HepG2 (cell line): ENCODE results near the gene NXT1. TPM values are rescaled to one million over a fixed set of nuclear protein-coding genes. Genes with fewer than 3 reads are reported as not detected.

Source experiments
- ARNTL ChIP-seq: sonication (generic); formaldehyde crosslinking; IDR thresholded peaks from 2 replicates; pipeline ENCODE4 v1.4.0; 2020; ENCODE audit warnings: mild to moderate bottlenecking, missing genetic modification reagents
- ATRX ChIP-seq: sonication (generic); formaldehyde crosslinking; IDR thresholded peaks from 2 replicates; pipeline ENCODE4 v1.4.0; 2020; ENCODE audit warnings: missing genetic modification reagents, borderline replicate concordance
- EHMT2 ChIP-seq: fragments of 200-600 bp; sonication (generic); IDR thresholded peaks from 2 replicates; pipeline ENCODE4 v1.7.0; 2017; ENCODE audit warnings: antibody characterized with exemption, low read depth, low read length, borderline replicate concordance
- EZH2 ChIP-seq: conservative IDR thresholded peaks from 2 replicates; pipeline ENCODE4 v1.6.1; 2012; ENCODE audit warnings: mild to moderate bottlenecking, low read depth, low read length, moderate library complexity
- HIVEP1 ChIP-seq: sonication (generic); formaldehyde crosslinking; IDR thresholded peaks from 2 replicates; pipeline ENCODE4 v1.4.0; 2020; ENCODE audit warnings: mild to moderate bottlenecking, missing genetic modification reagents
- KLF12 ChIP-seq: sonication (generic); formaldehyde crosslinking; IDR thresholded peaks from 2 replicates; pipeline ENCODE4 v1.4.0; 2020; ENCODE audit warnings: missing genetic modification reagents, borderline replicate concordance
- MXD1 ChIP-seq: sonication (generic); formaldehyde crosslinking; IDR thresholded peaks from 2 replicates; pipeline ENCODE4 v1.4.0; 2020; ENCODE audit warnings: mild to moderate bottlenecking, missing genetic modification reagents
- NR2C2 ChIP-seq: sonication (generic); formaldehyde crosslinking; IDR thresholded peaks from 2 replicates; pipeline ENCODE4 v1.4.0; 2020; ENCODE audit warnings: missing genetic modification reagents, mild to moderate bottlenecking, moderate library complexity, borderline replicate concordance
- SMC3 ChIP-seq: IDR thresholded peaks from 2 replicates; pipeline ENCODE4 v1.6.1; 2011; ENCODE audit warnings: low read length, improper control_type of control experiment
- SP5 ChIP-seq: IDR thresholded peaks from 2 replicates; pipeline ENCODE4 v1.6.1; 2016; ENCODE audit warnings: low read depth, borderline replicate concordance
- SPEN ChIP-seq: sonication (generic); formaldehyde crosslinking; IDR thresholded peaks from 2 replicates; pipeline ENCODE4 v1.5.1; 2020; ENCODE audit warnings: low read depth, mild to moderate bottlenecking, missing genetic modification reagents
- TFDP1 ChIP-seq: IDR thresholded peaks from 2 replicates; pipeline ENCODE4 v1.6.1; 2016; ENCODE audit warnings: missing compliant biosample characterization, missing genetic modification reagents, borderline replicate concordance
- TGIF2 ChIP-seq: IDR thresholded peaks from 2 replicates; pipeline ENCODE4 v1.6.1; 2016; ENCODE audit warnings: control low read depth, missing compliant biosample characterization
- TP53 ChIP-seq: sonication (generic); formaldehyde crosslinking; conservative IDR thresholded peaks from 2 replicates; pipeline ENCODE4 v1.4.0; 2020; ENCODE audit warnings: missing genetic modification reagents
- ZFP91 ChIP-seq: sonication (generic); formaldehyde crosslinking; IDR thresholded peaks from 2 replicates; pipeline ENCODE4 v1.9.0; 2022; ENCODE audit warnings: missing genetic modification reagents, mild to moderate bottlenecking, borderline replicate concordance
- ZNF17 ChIP-seq: sonication (generic); formaldehyde crosslinking; IDR thresholded peaks from 2 replicates; pipeline ENCODE4 v1.5.0; 2020; ENCODE audit warnings: mild to moderate bottlenecking, missing genetic modification reagents
- ZNF430 ChIP-seq: sonication (generic); formaldehyde crosslinking; IDR thresholded peaks from 2 replicates; pipeline ENCODE4 v1.9.0; 2021; ENCODE audit warnings: mild to moderate bottlenecking, missing genetic modification reagents
- ZNF441 ChIP-seq: sonication (generic); formaldehyde crosslinking; IDR thresholded peaks from 2 replicates; pipeline ENCODE4 v1.7.0; 2021; ENCODE audit warnings: missing genetic modification reagents, borderline replicate concordance
- ZNF446 ChIP-seq: sonication (generic); formaldehyde crosslinking; IDR thresholded peaks from 2 replicates; pipeline ENCODE4 v1.5.0; 2020; ENCODE audit warnings: mild to moderate bottlenecking, missing genetic modification reagents
- ZNF713 ChIP-seq: sonication (generic); formaldehyde crosslinking; IDR thresholded peaks from 2 replicates; pipeline ENCODE4 v1.4.0; 2020; ENCODE audit warnings: mild to moderate bottlenecking, missing genetic modification reagents
- ZNF775 ChIP-seq: sonication (generic); formaldehyde crosslinking; IDR thresholded peaks from 2 replicates; pipeline ENCODE4 v1.4.0; 2020; ENCODE audit warnings: missing genetic modification reagents, mild to moderate bottlenecking, moderate library complexity, borderline replicate concordance
- polyA plus RNA-seq, 8 experiments: library from polyadenylated mRNA; depleted of rRNA in 3 of 8; stranded (reverse) in 7 of 8; unstranded in 1 of 8; fragments of >200 nt; fragmentation: Illumina TruSeq in 4 of 8; extraction: Trizol in 4 of 8; gene quantifications; 2 replicates each; pipeline versions ENCODE4 v1.2.1 to v1.2.3, GENCODE V29; 2011 to 2016; ENCODE audit warnings: low read depth in 4 of 8, missing spikeins in 1 of 8, mixed read lengths in 1 of 8; ENCODE audit not compliant: insufficient read depth in 1 of 8
- total RNA-seq, 5 experiments: library from RNA; depleted of rRNA; stranded (reverse); fragments of >200 nt; fragmentation: Illumina TruSeq; extraction: Trizol; gene quantifications; 2 replicates each; pipeline ENCODE4 v1.2.3, GENCODE V29; 2016; ENCODE audit warnings: low read depth in 1 of 5
- TF ChIP-seq, protein P1 (sequence below): sonication (generic); formaldehyde crosslinking; IDR thresholded peaks from 2 replicates; pipeline ENCODE4 v1.4.0; 2020; ENCODE audit warnings: missing genetic modification reagents
- TF ChIP-seq, protein P2 (sequence below), 2 experiments: fragments of 450-650 bp in 1 of 2; sonication (generic) in 1 of 2; formaldehyde crosslinking; IDR thresholded peaks; 2 replicates each; pipeline versions ENCODE4 v1.5.0 to v1.8.0; 2020 to 2022; ENCODE audit warnings: mild to moderate bottlenecking in 1 of 2, missing genetic modification reagents in 1 of 2
- TF ChIP-seq, protein P3 (sequence below): sonication (generic); formaldehyde crosslinking; IDR thresholded peaks from 2 replicates; pipeline ENCODE4 v1.8.1; 2023; ENCODE audit warnings: mild to moderate bottlenecking, missing genetic modification reagents, borderline replicate concordance

Gene NXT1
- total and polyA plus RNA-seq, 2 of the 13 experiments (the other 11 are each of a cell fraction or from before 2014, with no cell fraction given) = 35.6 to 65.9 TPM

GRCh38 chr20:23356203-23356602 is 5.6 kb downstream of the NXT1 start (continued):
- TF ChIP-seq, protein P1, sequence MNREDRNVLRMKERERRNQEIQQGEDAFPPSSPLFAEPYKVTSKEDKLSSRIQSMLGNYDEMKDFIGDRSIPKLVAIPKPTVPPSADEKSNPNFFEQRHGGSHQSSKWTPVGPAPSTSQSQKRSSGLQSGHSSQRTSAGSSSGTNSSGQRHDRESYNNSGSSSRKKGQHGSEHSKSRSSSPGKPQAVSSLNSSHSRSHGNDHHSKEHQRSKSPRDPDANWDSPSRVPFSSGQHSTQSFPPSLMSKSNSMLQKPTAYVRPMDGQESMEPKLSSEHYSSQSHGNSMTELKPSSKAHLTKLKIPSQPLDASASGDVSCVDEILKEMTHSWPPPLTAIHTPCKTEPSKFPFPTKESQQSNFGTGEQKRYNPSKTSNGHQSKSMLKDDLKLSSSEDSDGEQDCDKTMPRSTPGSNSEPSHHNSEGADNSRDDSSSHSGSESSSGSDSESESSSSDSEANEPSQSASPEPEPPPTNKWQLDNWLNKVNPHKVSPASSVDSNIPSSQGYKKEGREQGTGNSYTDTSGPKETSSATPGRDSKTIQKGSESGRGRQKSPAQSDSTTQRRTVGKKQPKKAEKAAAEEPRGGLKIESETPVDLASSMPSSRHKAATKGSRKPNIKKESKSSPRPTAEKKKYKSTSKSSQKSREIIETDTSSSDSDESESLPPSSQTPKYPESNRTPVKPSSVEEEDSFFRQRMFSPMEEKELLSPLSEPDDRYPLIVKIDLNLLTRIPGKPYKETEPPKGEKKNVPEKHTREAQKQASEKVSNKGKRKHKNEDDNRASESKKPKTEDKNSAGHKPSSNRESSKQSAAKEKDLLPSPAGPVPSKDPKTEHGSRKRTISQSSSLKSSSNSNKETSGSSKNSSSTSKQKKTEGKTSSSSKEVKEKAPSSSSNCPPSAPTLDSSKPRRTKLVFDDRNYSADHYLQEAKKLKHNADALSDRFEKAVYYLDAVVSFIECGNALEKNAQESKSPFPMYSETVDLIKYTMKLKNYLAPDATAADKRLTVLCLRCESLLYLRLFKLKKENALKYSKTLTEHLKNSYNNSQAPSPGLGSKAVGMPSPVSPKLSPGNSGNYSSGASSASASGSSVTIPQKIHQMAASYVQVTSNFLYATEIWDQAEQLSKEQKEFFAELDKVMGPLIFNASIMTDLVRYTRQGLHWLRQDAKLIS (CRISPR knock-in tag) = no peak
- TF ChIP-seq, protein P2, sequence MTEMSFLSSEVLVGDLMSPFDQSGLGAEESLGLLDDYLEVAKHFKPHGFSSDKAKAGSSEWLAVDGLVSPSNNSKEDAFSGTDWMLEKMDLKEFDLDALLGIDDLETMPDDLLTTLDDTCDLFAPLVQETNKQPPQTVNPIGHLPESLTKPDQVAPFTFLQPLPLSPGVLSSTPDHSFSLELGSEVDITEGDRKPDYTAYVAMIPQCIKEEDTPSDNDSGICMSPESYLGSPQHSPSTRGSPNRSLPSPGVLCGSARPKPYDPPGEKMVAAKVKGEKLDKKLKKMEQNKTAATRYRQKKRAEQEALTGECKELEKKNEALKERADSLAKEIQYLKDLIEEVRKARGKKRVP (CRISPR knock-in tag; IDR thresholded peaks at IDR 0.05) = no peak
- TF ChIP-seq ATRX (CRISPR knock-in tag) (no peak), EZH2 (no peak), SMC3 (no peak), ARNTL (no peak), SP5 (CRISPR knock-in tag) (no peak), ZNF441 (CRISPR knock-in tag) (no peak), TP53 (no peak), EHMT2 (no peak), TFDP1 (CRISPR knock-in tag) (no peak), ZNF17 (CRISPR knock-in tag) (no peak), MXD1 (CRISPR knock-in tag) (0 out of 2 replicates have a peak, but pooled peaks have one; percentile 40), ZNF713 (CRISPR knock-in tag) (no peak), HIVEP1 (CRISPR knock-in tag) (peak; percentile 52; the same call in 1 of the 2 replicates), SPEN (CRISPR knock-in tag) (no peak), ZNF430 (no peak), ZNF446 (CRISPR knock-in tag) (no peak), NR2C2 (CRISPR knock-in tag) (no peak), KLF12 (CRISPR knock-in tag) (no peak), ZNF775 (CRISPR knock-in tag) (no peak), TGIF2 (CRISPR knock-in tag) (no peak), ZFP91 (CRISPR knock-in tag) (no peak)
- TF ChIP-seq, protein P3, sequence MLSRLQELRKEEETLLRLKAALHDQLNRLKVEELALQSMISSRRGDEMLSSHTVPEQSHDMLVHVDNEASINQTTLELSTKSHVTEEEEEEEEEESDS (CRISPR knock-in tag) = no peak
